Endothelial cell (in vitro differentiated cells): Measurements from ENCODE around the gene ENO1. TPM values are rescaled to one million over a fixed set of nuclear protein-coding genes. Genes with fewer than 3 reads are reported as not detected.

Experiments
- DNase-seq: peaks from one replicate; pipeline ENCODE4 v3.0.0; 2021; ENCODE audit warnings: low spot score
- H3K27ac Mint-ChIP-seq: one replicate; pipeline ENCODE4 v1.8.0; 2021; ENCODE audit warnings: mixed read lengths, inconsistent platforms; ENCODE audit not compliant: unreplicated experiment
- H3K27me3 Mint-ChIP-seq: one replicate; pipeline ENCODE4 v1.8.0; 2021; ENCODE audit warnings: mild to moderate bottlenecking, moderate library complexity, mixed read lengths, inconsistent platforms; ENCODE audit not compliant: unreplicated experiment
- H3K36me3 Mint-ChIP-seq: one replicate; pipeline ENCODE4 v1.8.0; 2021; ENCODE audit warnings: mild to moderate bottlenecking, low read depth, mixed read lengths, inconsistent platforms; ENCODE audit not compliant: unreplicated experiment
- H3K4me1 Mint-ChIP-seq: one replicate; pipeline ENCODE4 v1.8.0; 2021; ENCODE audit warnings: mild to moderate bottlenecking, mixed read lengths, inconsistent platforms; ENCODE audit not compliant: unreplicated experiment
- H3K4me3 Mint-ChIP-seq: one replicate; pipeline ENCODE4 v1.8.0; 2021; ENCODE audit warnings: mild to moderate bottlenecking, mixed read lengths, inconsistent platforms; ENCODE audit not compliant: unreplicated experiment
- H3K9me3 Mint-ChIP-seq: one replicate; pipeline ENCODE4 v1.8.0; 2021; ENCODE audit warnings: mixed read lengths, inconsistent platforms; ENCODE audit not compliant: unreplicated experiment
- CTCF ChIP-seq: fragments of 200-600 bp; sonication (generic); IDR thresholded peaks from one replicate; pipeline ENCODE4 v1.5.0; 2021; ENCODE audit warnings: antibody characterized with exemption; ENCODE audit not compliant: unreplicated experiment
- total RNA-seq: library from RNA; stranded (reverse); fragmentation: NEBNext Ultra II Directional; extraction: Animal tissue kit (Norgen Biotek cat#: 25700); gene quantifications from one replicate; pipeline ENCODE4 v1.2.1, GENCODE V29; 2021; ENCODE audit not compliant: unreplicated experiment

The ENO1 gene
- total RNA-seq, 1 donor from 2014 or later: 626 TPM

GRCh38 chr1:8876087-8876486 lies 2.4 kb downstream of the ENO1 start:
- no peak for DNase-seq
- peaks cover 38% of the 10 kb centered on the region for H3K4me1 Mint-ChIP-seq
- H3K9me3 Mint-ChIP-seq: no peaks in the 10 kb centered on the region
- H3K36me3 Mint-ChIP-seq: peaks cover 25% of the 10 kb centered on the region
- H3K27me3 Mint-ChIP-seq: peaks cover 12% of the 10 kb centered on the region
- TF ChIP-seq CTCF: no peak
- H3K4me3 Mint-ChIP-seq: peak overlapping the region; percentile 91
- peak overlapping the region; percentile 52 for H3K27ac Mint-ChIP-seq

- H3K4me1 Mint-ChIP-seq: peaks cover 35% of the 10 kb centered on the region
- TF ChIP-seq CTCF: no peak
- peaks cover 12% of the 10 kb centered on the region for H3K27me3 Mint-ChIP-seq
- H3K9me3 Mint-ChIP-seq: no peaks in the 10 kb centered on the region
- peak overlapping the region; percentile 76 for H3K27ac Mint-ChIP-seq
- H3K36me3 Mint-ChIP-seq: peaks cover 32% of the 10 kb centered on the region
- peak overlapping the region; percentile 31 for H3K4me3 Mint-ChIP-seq
- DNase-seq: no peak
Observed at GRCh38 chr1:8875216-8875861, 3.1 kb downstream of the ENO1 start.

- Mint-ChIP-seq H3K4me3 (no peak overlapping the region), H3K27ac (peak overlapping the region; percentile 76), H3K9me3 (no peaks in the 10 kb centered on the region), H3K36me3 (peaks cover 40% of the 10 kb centered on the region), H3K4me1 (peaks cover 27% of the 10 kb centered on the region), H3K27me3 (peaks cover 12% of the 10 kb centered on the region)
- no peak for TF ChIP-seq CTCF
- DNase-seq: no peak
Observed at GRCh38 chr1:8874230-8875201, 4.0 kb downstream of the ENO1 start.

GRCh38 chr1:8873506-8874229 lies 4.8 kb downstream of the ENO1 start:
- Mint-ChIP-seq H3K9me3 (no peaks in the 10 kb centered on the region), H3K27me3 (peaks cover 9% of the 10 kb centered on the region), H3K36me3 (peaks cover 43% of the 10 kb centered on the region), H3K4me3 (peak overlapping the region; percentile 80), H3K4me1 (peaks cover 23% of the 10 kb centered on the region), H3K27ac (peak overlapping the region; percentile 86)
- DNase-seq: peak; percentile 50
- TF ChIP-seq CTCF: no peak
